Spinal cord (tissue), 10 donors: Measurements from ENCODE around the gene ZNF521. TPM values are rescaled to one million over a fixed set of nuclear protein-coding genes. Genes with fewer than 3 reads are reported as not detected.

Experiments
- DNase-seq, 6 donors: peaks; one replicate each; pipeline versions ENCODE4 v3.0.0 to v3.0.0-alpha.2; 2013 to 2015; ENCODE audit warnings: low spot score in 6 of 6, low read depth in 4 of 6
- H3K27ac ChIP-seq: one replicate; pipeline ENCODE4 v1.5.1; 2013; ENCODE audit warnings: low read depth, low read length, control low read depth
- H3K27me3 ChIP-seq: one replicate; pipeline ENCODE4 v1.6.1; 2013; ENCODE audit warnings: low read length; ENCODE audit not compliant: control insufficient read depth, insufficient read depth
- H3K36me3 ChIP-seq: one replicate; pipeline ENCODE4 v1.6.1; 2013; ENCODE audit warnings: low read length; ENCODE audit not compliant: control insufficient read depth, insufficient read depth
- H3K4me1 ChIP-seq: one replicate; pipeline ENCODE4 v1.6.1; 2013; ENCODE audit warnings: low read length; ENCODE audit not compliant: control insufficient read depth, insufficient read depth
- H3K4me3 ChIP-seq: one replicate; pipeline ENCODE4 v1.5.1; 2013; ENCODE audit warnings: low read depth, low read length, control low read depth
- H3K9me3 ChIP-seq: one replicate; pipeline ENCODE4 v1.6.1; 2013; ENCODE audit warnings: low read length; ENCODE audit not compliant: control insufficient read depth, insufficient read depth
- WGBS: methylation state at CpG from one replicate; pipeline ENCODE4 v1.1.5; 2013; ENCODE audit warnings: missing lambda C conversion rate; ENCODE audit not compliant: insufficient coverage; 5-methylcytosine and 5-hydroxymethylcytosine counted together
- polyA plus RNA-seq, 2 donors: library from polyadenylated mRNA; unstranded; fragments of 120-200 nt; gene quantifications; one replicate each; pipeline ENCODE4 v1.2.1, GENCODE V29; 2013; ENCODE audit not compliant: insufficient read length in 2 of 2
- total RNA-seq, 2 donors: library from RNA; depleted of rRNA in 1 of 2; stranded (reverse); fragments of 120-200 nt in 1 of 2; fragments of >200 nt in 1 of 2; gene quantifications; one replicate each; pipeline versions ENCODE4 v1.2.3 to v1.2.4, GENCODE V29; 2013 to 2014
- donor health status: healthy.

ZNF521 gene
- total and polyA plus RNA-seq, 4 donors, result 54.8 to 64.4 (median 62.1) TPM

DNA sequence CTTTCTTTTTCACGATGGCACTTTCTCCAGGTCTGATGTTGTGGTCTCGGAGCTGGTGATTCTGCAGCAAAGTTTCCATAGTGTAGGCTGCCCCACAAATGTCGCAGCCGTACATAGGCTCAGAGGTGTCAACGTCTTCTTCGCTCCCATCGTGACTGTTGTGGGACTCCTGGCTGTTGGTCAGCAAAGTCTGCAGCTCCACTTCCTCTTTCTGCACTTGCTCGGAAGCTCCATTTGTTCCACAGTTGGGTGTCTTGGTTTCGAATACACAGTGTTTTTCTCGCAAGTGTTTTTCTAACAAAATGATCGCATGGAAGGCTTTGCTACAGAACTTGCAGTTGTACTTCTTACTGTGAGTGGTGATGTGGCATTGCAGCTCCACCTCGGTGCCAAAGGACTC lies 126.8 kb downstream of the ZNF521 start:
- Histone ChIP-seq H3K27me3 (no peaks in the 10 kb centered on the region), H3K27ac (no peak overlapping the region), H3K36me3 (peaks cover 16% of the 10 kb centered on the region), H3K4me1 (no peaks in the 10 kb centered on the region), H3K4me3 (no peak overlapping the region), H3K9me3 (no peaks in the 10 kb centered on the region)
- DNase-seq, result no peak
- WGBS, result 86% methylated on average over 12 of the region's 12 CpGs

DNA sequence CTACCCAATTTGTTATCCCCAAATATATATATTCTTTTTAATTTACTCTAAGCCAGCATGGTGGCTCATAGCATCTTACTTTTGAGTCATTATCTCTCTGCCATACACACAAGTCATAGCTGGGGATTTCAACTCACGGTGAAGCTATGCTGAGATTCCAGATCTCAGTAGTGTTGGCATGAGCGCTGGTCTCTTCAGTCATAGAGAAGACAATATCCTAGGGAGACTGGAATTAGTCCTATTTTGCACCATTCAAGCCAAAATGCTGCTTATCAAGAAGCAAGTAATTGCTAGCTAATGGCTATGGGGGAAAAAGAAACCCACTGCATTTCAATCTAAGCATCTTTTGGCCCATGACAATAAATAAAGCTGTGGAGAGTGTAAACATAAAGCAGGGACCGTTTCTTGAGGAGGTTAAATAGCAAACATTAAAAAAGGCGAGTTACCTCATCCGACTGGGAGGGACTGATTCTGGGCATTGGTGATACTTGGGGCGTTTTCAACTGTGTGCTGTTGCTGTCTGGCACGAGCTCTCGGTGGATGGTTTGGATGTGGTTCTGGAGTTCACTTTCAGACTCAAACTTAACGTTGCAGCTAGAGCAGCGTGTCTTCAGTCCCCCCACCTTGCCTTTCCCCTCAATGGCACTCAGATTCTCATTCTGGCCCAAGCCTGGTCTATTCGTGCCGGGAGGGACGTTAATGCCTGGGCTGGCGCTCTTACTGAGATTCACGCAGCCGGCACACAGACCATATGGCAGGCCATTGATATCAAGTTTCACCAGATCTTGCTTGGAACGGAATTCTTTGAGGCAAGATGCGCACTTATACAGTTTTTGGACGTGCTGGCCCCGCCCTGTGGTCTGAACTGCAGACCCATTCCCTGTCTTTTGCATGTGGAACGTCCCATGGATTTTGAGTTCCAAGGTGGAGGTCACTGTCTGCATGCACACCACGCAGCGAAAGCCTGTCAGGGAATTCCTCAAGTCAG lies 127.8 kb downstream of the ZNF521 start:
- WGBS, result 87% methylated on average over 17 of the region's 23 CpGs
- H3K4me1 ChIP-seq, result no peaks in the 10 kb centered on the region
- DNase-seq, result no peak
- no peak overlapping the region for H3K4me3 ChIP-seq
- H3K36me3 ChIP-seq, result peaks cover 16% of the 10 kb centered on the region
- no peak overlapping the region for H3K27ac ChIP-seq
- H3K27me3 ChIP-seq, result no peaks in the 10 kb centered on the region
- no peaks in the 10 kb centered on the region for H3K9me3 ChIP-seq

GRCh38 chr18:25223211-25223610 lies 128.8 kb downstream of the ZNF521 start:
- DNase-seq, result no peak
- H3K27me3 ChIP-seq, result no peaks in the 10 kb centered on the region
- H3K36me3 ChIP-seq, result peaks cover 20% of the 10 kb centered on the region
- no peak overlapping the region for H3K4me3 ChIP-seq
- no peak overlapping the region for H3K27ac ChIP-seq
- H3K4me1 ChIP-seq, result no peaks in the 10 kb centered on the region
- no peaks in the 10 kb centered on the region for H3K9me3 ChIP-seq
- 49% methylated on average over 2 of the region's 2 CpGs for WGBS

DNA sequence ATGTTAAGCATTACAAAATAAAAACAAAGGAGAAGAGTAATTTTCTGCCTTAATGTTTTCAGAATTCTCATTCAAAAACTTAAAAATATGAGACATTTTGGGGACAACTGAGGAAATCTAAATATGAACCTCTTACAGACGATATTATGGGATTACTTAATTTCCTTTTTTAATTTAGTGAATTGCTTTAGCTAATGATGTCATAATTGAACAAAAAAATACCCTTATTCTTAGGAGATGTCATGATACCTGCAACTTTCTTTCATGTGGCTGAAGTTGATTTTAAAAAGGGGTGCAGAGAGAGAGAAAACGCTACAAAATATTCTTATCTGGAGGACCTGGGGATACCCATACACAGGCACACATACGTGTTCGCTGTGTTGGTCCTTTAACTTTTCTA lies 129.3 kb downstream of the ZNF521 start:
- Histone ChIP-seq H3K4me3 (no peak overlapping the region), H3K36me3 (peaks cover 20% of the 10 kb centered on the region), H3K4me1 (no peaks in the 10 kb centered on the region), H3K9me3 (no peaks in the 10 kb centered on the region), H3K27ac (no peak overlapping the region), H3K27me3 (no peaks in the 10 kb centered on the region)
- no CpG with 5 or more reads among the region's 4 CpGs for WGBS
- DNase-seq, result no peak

- H3K4me3 ChIP-seq, result no peak overlapping the region
- no peak overlapping the region for H3K27ac ChIP-seq
- no peak for DNase-seq
- WGBS, result 87% methylated on average over 3 of the region's 3 CpGs
- no peaks in the 10 kb centered on the region for H3K9me3 ChIP-seq
- H3K27me3 ChIP-seq, result no peaks in the 10 kb centered on the region
- no peaks in the 10 kb centered on the region for H3K4me1 ChIP-seq
- H3K36me3 ChIP-seq, result no peaks in the 10 kb centered on the region
Measured at GRCh38 chr18:25210622-25211021, 141.3 kb downstream of the ZNF521 start.

DNA sequence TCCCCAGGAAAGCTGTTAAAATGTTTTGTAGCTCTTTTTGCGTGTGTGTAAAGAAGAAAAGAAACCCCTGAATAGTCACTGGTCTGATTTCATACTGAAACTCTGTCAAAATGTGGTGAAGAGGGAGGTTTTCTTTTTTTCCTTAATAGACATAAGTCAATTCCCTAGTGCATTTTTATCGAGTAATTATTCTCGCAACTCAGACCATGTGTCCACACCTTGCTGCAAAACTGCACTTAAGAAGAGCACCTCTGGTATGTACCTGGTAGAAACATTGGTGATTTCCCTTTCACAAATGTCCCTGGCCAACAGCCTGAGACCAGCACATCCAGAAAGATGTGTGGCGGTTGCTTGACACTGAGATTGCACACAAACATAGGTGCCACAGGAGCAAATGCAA lies 159.9 kb downstream of the ZNF521 start:
- no peaks in the 10 kb centered on the region for H3K9me3 ChIP-seq
- WGBS, result 40% methylated on average over 2 of the region's 4 CpGs
- no peaks in the 10 kb centered on the region for H3K36me3 ChIP-seq
- H3K4me1 ChIP-seq, result peaks cover 3% of the 10 kb centered on the region
- no peak overlapping the region for H3K27ac ChIP-seq
- H3K4me3 ChIP-seq, result no peak overlapping the region
- no peaks in the 10 kb centered on the region for H3K27me3 ChIP-seq
- DNase-seq, result no peak

DNA sequence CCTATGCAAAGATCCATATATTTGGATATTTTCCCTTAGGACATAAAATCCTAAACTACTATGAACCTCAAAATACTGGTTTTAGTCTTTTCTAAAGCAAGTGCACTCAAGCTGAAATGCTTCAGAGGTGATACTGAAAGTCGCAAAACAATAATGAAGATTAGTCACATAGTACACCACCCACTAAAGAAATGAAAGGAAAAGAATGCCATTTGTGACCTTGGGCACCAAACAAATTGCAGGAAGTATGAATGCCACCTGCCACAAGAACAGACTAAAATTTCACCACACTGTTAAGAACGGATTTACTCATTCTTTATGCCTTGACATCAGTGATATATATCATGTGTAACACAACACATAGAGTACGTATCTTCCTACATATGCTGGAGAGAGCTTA lies 161.5 kb downstream of the ZNF521 start:
- Histone ChIP-seq H3K9me3 (no peaks in the 10 kb centered on the region), H3K36me3 (no peaks in the 10 kb centered on the region), H3K4me3 (no peak overlapping the region), H3K4me1 (peaks cover 3% of the 10 kb centered on the region), H3K27me3 (no peaks in the 10 kb centered on the region), H3K27ac (no peak overlapping the region)
- WGBS, result no CpG with 5 or more reads among the region's 3 CpGs
- no peak for DNase-seq

DNA sequence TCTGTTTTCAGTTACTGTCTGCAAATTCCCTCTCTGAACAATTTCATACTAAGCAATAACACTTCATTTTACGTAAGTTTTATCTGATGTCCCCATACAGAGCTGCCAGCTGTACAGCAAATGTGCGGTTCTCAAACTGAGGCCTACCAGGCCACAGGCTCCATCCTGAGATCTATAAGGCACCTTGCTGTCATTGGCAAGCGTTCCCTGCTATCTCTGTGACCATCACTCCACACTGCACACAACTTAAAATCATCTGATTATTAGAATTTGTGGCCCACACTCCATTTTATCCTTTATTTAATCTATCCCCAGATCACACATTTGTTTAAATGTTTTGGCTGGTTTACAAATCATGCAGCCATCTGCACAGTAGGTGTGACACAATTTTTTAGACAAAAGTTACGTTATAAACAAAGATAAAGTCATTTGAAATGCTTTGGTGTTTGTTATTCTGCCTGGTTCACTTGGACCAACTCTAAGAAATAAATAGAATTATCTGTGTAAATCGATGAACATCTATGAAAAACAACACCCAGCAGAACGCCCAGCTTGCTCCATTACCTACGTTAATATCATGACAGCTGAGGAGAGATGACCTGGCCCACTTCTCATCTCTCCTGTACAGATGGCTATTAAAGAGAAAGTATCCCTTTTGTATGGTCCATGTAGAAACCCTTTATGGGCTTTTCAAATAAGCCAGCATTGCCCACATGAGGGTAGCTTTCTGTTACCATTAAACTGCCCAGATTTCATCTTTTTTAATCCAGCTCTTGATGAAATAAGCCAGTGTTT lies 162.4 kb downstream of the ZNF521 start:
- Histone ChIP-seq H3K27ac (no peak overlapping the region), H3K4me3 (no peak overlapping the region), H3K9me3 (no peaks in the 10 kb centered on the region), H3K27me3 (no peaks in the 10 kb centered on the region), H3K4me1 (peaks cover 3% of the 10 kb centered on the region), H3K36me3 (no peaks in the 10 kb centered on the region)
- no peak for DNase-seq
- WGBS, result 85% methylated on average over 2 of the region's 7 CpGs

- no peaks in the 10 kb centered on the region for H3K36me3 ChIP-seq
- H3K27me3 ChIP-seq, result no peaks in the 10 kb centered on the region
- H3K9me3 ChIP-seq, result no peaks in the 10 kb centered on the region
- DNase-seq, result peak in 3 of 6 donors; percentile 54 to 82 (median 77)
- 35% methylated on average over 3 of the region's 7 CpGs for WGBS
- H3K4me1 ChIP-seq, result peaks cover 3% of the 10 kb centered on the region
- no peak overlapping the region for H3K4me3 ChIP-seq
- peak overlapping the region; percentile 53 for H3K27ac ChIP-seq
Measured at GRCh38 chr18:25187521-25188192, 164.3 kb downstream of the ZNF521 start.
